Cardiac fibroblast (primary cell): Measurements from ENCODE around the gene LRMDA.

Source experiments
- DNase-seq, 2 donors: peaks; one replicate each; pipeline versions ENCODE4 v3.0.0 to v3.0.0-alpha.2; 2010; ENCODE audit warnings: low read depth in 2 of 2
- H3K4me3 ChIP-seq, 2 donors: replicated peaks in 1 of 2; 1 replicate in 1 of 2; 2 replicates in 1 of 2; pipeline ENCODE4 v1.5.1; 2011; ENCODE audit warnings: low read depth in 2 of 2, low read length in 2 of 2, mild to moderate bottlenecking in 2 of 2, moderate library complexity in 1 of 2
- TF ChIP-seq, protein P1 (sequence below): IDR thresholded peaks from one replicate; pipeline ENCODE4 v1.5.1; 2011; ENCODE audit warnings: low read depth, mild to moderate bottlenecking, low read length, inconsistent platforms

LRMDA gene

DNA sequence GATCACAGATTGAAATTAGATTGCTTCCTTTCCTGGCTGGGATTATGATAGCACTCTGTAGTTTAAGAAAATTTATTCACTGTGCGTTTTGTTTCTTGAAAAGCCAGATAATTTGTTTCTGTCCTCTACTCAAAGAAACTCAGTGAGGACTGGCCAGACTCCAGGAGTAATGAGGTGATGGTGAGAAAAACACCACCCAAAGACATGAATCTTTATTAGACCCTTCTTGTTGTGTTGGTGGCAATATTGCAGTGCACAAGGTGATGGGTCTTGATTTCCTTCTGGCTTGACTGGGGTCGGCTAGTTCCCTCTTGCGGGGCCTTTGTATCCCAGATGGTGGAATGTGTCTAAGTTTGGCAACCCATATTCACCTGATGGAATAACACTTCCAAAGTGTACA, 756.8 kb downstream of the LRMDA start:
- no peak overlapping the region for H3K4me3 ChIP-seq
- no peak for DNase-seq
- TF ChIP-seq, protein P1, sequence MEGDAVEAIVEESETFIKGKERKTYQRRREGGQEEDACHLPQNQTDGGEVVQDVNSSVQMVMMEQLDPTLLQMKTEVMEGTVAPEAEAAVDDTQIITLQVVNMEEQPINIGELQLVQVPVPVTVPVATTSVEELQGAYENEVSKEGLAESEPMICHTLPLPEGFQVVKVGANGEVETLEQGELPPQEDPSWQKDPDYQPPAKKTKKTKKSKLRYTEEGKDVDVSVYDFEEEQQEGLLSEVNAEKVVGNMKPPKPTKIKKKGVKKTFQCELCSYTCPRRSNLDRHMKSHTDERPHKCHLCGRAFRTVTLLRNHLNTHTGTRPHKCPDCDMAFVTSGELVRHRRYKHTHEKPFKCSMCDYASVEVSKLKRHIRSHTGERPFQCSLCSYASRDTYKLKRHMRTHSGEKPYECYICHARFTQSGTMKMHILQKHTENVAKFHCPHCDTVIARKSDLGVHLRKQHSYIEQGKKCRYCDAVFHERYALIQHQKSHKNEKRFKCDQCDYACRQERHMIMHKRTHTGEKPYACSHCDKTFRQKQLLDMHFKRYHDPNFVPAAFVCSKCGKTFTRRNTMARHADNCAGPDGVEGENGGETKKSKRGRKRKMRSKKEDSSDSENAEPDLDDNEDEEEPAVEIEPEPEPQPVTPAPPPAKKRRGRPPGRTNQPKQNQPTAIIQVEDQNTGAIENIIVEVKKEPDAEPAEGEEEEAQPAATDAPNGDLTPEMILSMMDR, result no peak

DNA sequence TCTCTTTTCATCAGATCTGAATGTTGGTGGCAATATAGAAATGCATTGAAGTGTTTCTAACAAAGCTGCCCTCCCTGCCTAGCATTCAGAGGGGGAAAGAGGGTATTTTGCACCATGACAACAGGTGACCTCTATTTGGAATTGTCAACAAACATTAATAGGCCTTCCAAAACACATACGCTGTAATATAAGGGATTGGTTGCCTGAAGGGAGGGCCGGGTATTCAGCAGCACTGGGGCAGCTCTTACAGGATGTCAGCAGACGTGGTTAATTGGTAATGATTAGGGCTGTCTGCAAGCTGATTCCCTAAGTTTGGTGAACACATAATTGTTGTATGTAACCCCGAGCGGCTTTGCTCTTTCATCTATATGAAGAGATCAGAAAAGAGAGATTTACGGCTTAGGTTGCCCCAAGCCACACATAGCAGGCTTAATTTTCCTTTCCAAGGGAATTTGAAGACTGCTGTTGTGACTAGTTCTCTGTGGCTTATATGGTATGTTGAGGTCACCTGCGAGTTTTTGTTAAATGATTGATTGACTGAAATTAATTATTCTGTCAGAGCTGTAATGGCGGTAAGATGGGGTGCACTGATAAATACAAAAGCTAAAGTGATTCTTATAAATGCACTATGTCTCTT, 759.3 kb downstream of the LRMDA start:
- TF ChIP-seq, protein P1, result no peak
- H3K4me3 ChIP-seq, result no peak overlapping the region
- DNase-seq, result no peak

DNA sequence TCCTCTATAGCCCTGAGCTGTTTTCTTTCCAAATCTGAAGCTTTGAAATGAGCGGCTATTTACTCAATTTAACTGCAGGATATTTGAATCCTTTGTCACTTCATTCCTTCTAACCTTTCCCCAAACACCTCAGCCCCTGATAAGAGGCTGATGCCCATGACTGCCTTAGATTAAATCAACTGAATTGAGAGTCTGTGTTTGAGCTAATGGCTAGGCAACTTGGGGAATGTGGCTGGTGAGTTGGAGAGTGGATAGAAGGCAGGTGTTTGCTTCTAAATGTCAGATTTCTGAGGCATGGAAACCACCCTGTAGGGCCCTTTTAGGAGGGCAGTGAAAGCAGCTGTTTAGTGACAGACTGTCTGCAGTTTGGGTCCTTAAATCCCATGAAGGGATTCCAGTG, 759.9 kb downstream of the LRMDA start:
- H3K4me3 ChIP-seq, result no peak overlapping the region
- TF ChIP-seq, protein P1, result no peak
- no peak for DNase-seq

DNA sequence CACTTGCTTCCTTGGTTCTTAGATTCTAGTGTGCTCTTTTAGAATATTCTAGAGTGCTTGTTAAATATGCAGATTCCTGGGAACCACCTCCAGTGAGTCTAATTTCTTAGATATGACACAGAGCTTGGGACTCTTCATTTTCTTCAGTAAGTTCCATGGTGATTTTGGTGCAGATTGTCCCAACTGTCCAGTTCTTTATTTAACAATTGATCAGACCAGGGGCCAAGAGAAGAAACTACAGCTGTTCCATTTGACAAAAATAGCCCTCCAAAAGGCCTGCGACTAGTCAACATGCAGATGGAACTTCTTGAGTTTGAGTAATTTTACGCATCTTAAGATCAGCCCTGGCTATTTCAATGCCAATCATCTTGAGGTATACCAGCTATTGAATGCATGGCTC, 760.7 kb downstream of the LRMDA start:
- no peak for DNase-seq
- no peak overlapping the region for H3K4me3 ChIP-seq

DNA sequence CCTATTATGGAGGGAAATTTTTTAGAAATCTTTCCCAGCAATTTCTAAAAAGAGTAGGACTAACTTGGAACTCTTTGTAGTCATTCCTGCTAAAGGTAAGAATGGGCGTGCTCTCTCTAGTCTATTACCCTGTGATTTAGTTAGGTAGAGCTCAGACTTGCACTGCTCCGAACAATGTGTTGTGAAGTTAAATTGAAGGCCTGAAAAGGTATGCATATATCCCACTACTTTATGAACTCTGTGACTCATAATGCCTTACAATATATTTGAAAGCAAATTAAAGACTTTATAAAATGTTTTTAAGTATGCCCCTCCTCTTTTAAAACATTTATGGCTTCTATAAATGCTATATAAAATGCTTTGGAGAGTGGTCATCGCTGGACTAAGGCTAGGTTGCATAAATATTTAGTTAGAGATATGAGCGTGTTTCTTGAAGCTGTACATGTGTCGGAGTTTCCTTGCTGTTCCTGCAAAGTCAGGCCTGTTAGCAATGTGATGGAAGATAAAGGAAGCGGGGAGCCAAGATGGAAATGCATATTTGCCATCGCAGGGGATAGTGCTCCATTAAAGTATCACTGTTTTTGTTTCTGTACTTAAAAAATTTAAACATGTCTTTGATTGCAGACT, 761.4 kb downstream of the LRMDA start:
- DNase-seq, result peak in 1 of 2 donors; percentile 8
- TF ChIP-seq, protein P1, result no peak
- H3K4me3 ChIP-seq, result no peak overlapping the region

More for the DNA sequence above, 760.7 kb downstream of the LRMDA start:
- TF ChIP-seq, protein P1, result no peak

DNA sequence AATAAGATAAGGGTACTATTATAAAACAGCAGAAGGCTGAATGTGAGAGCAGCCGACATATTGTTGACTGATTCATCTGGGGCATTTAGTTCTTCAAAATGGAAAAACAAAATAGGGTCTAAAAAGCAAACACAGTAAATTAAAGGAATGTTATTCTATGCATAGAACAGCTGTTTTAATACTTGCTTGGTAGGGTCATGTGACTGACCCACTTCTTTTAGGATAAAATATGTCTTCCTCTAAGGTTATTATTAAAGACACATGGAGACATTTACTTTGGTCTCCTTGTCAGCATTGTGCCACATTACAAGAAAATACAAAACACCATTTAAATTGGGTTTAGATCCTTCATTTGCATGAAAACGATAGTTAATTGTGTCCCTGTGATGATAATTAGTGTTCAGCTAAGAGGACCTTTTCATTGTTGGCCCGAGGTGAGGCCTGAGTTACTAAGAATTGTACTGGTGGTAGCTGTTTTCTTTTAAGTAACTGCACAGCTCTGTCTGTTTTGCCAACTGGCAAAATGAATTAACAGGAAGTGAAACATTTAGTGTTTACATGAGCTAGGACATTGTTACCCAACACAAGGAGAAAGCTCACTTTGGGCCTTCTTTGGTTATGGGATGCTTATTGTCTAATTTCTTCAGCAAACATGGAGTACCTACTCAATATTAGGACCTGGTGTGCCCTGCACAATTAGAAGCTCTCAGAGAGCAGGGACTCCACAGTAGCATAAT, 764.4 kb downstream of the LRMDA start:
- TF ChIP-seq, protein P1, result no peak
- peak; percentile 30 to 49 for DNase-seq
- no peak overlapping the region for H3K4me3 ChIP-seq
